DND-41 (cell line): Measurements from ENCODE around the gene RSL24D1.

Experiments used
- CTCF ChIP-seq: IDR thresholded peaks from 2 replicates; pipeline ENCODE4 v1.5.1; 2012; ENCODE audit warnings: borderline replicate concordance, low read length, moderate library complexity, mild to moderate bottlenecking; ENCODE audit not compliant: poor library complexity, severe bottlenecking; ENCODE audit errors: extremely low read depth
- EZH2 ChIP-seq: IDR thresholded peaks from 3 replicates; pipeline ENCODE4 v1.6.1; 2012; ENCODE audit warnings: borderline replicate concordance, low read depth, mild to moderate bottlenecking, moderate library complexity, low read length, inconsistent platforms; ENCODE audit not compliant: severe bottlenecking

GRCh38 chr15:55220606-55221005, 23.9 kb upstream of the RSL24D1 start:
- TF ChIP-seq CTCF (no peak), EZH2 (no peak)
